Common myeloid progenitor, CD34-positive (primary cell): ENCODE data around the gene ME2.
A peak's percentile ranks its signal among the peaks of the same experiment; 100 is the strongest.
"Not testable (repeated sequence)": the region's sequence is repeated elsewhere in the genome, so short reads cannot be mapped to it uniquely, and the experiment has no call there.

Source experiments
- CTCF ChIA-PET: fragments of 350-600 bp; sonication (Branson Sonifier 250); formaldehyde crosslinking; loops from one replicate; lab custom pipeline; 2021; ENCODE audit warnings: antibody characterized with exemption; lab: Charles Lee
- POLR2A ChIA-PET: fragments of 350-600 bp; sonication (Branson Sonifier 250); formaldehyde crosslinking; loops from one replicate; lab custom pipeline; 2021; ENCODE audit warnings: antibody characterized with exemption; lab: Charles Lee
- DNase-seq, 3 donors: peaks; one replicate each; pipeline versions ENCODE4 v3.0.0 to v3.0.0-alpha.2; 2013
- H3K27ac ChIP-seq, 2 experiments: 1 replicate in 1 of 2; 2 replicates in 1 of 2; pipeline ENCODE4 v1.7.0; 2013; ENCODE audit warnings: inconsistent platforms in 2 of 2, low read length in 2 of 2, mild to moderate bottlenecking in 2 of 2, low read depth in 1 of 2, moderate library complexity in 1 of 2; ENCODE audit not compliant: severe bottlenecking in 2 of 2, insufficient read depth in 1 of 2, poor library complexity in 1 of 2
- H3K27me3 ChIP-seq, 5 experiments: replicated peaks in 2 of 5; 1 replicate in 3 of 5; 2 replicates in 2 of 5; pipeline versions ENCODE4 v1.6.1 to v1.7.0; 2013; ENCODE audit warnings: low read length in 4 of 5, mild to moderate bottlenecking in 2 of 5, moderate library complexity in 2 of 5, inconsistent platforms in 1 of 5; ENCODE audit not compliant: insufficient read depth in 5 of 5, control insufficient read depth in 4 of 5
- H3K36me3 ChIP-seq, 4 experiments: 1 replicate in 2 of 4; 2 replicates in 2 of 4; pipeline versions ENCODE4 v1.6.1 to v1.7.0; 2013; ENCODE audit warnings: low read length in 3 of 4, control low read depth in 1 of 4, mild to moderate bottlenecking in 1 of 4; ENCODE audit not compliant: control insufficient read depth in 4 of 4, insufficient read depth in 4 of 4
- H3K4me1 ChIP-seq, 4 experiments: 1 replicate in 3 of 4; 2 replicates in 1 of 4; pipeline versions ENCODE4 v1.6.1 to v1.7.1; 2013; ENCODE audit warnings: low read length in 3 of 4, mild to moderate bottlenecking in 3 of 4, control low read depth in 1 of 4, inconsistent platforms in 1 of 4, moderate library complexity in 1 of 4; ENCODE audit not compliant: control insufficient read depth in 4 of 4, insufficient read depth in 4 of 4; ENCODE audit errors: control extremely low read depth in 1 of 4
- H3K4me3 ChIP-seq, 7 experiments: 1 replicate in 4 of 7; 2 replicates in 3 of 7; pipeline versions ENCODE4 v1.5.1 to v1.7.0; 2013; ENCODE audit warnings: mild to moderate bottlenecking in 7 of 7, low read length in 6 of 7, moderate library complexity in 6 of 7, inconsistent platforms in 2 of 7, low read depth in 2 of 7, control low read depth in 1 of 7; ENCODE audit not compliant: insufficient read depth in 4 of 7, control insufficient read depth in 1 of 7; ENCODE audit errors: extremely low read depth in 1 of 7
- H3K9me3 ChIP-seq, 5 experiments: 1 replicate in 4 of 5; 2 replicates in 1 of 5; pipeline versions ENCODE4 v1.6.1 to v1.7.1; 2013; ENCODE audit warnings: low read length in 4 of 5, mild to moderate bottlenecking in 2 of 5, inconsistent platforms in 1 of 5, low read depth in 1 of 5, moderate library complexity in 1 of 5; ENCODE audit not compliant: control insufficient read depth in 4 of 5, insufficient read depth in 2 of 5; ENCODE audit errors: control extremely low read depth in 1 of 5
- WGBS: methylation state at CpG from one replicate; pipeline ENCODE4 v1.1.5; 2013; ENCODE audit not compliant: insufficient coverage; 5-methylcytosine and 5-hydroxymethylcytosine counted together

ME2 gene

GRCh38 chr18:50961974-50962373 is 83.1 kb downstream of the ME2 start:
- H3K9me3 ChIP-seq: peaks cover 6 to 32% (median 14%) of the 10 kb centered on the region in 5 experiments
- no peaks in the 10 kb centered on the region for H3K4me1 ChIP-seq
- WGBS: no CpG with 5 or more reads among the region's 1 CpG
- H3K27ac ChIP-seq: no peak overlapping the region
- DNase-seq: peak in 2 of 3 donors; percentile 67
- ChIA-PET POLR2A (no interaction called here), CTCF (interaction anchor here (0.7 kb wide), 1 partner anchor 12 kb away, joined by 3 read pairs; no protein-coding TSS in a partner anchor)
- no peak overlapping the region for H3K4me3 ChIP-seq
- H3K27me3 ChIP-seq: no peaks in the 10 kb centered on the region
- no peaks in the 10 kb centered on the region for H3K36me3 ChIP-seq

DNA sequence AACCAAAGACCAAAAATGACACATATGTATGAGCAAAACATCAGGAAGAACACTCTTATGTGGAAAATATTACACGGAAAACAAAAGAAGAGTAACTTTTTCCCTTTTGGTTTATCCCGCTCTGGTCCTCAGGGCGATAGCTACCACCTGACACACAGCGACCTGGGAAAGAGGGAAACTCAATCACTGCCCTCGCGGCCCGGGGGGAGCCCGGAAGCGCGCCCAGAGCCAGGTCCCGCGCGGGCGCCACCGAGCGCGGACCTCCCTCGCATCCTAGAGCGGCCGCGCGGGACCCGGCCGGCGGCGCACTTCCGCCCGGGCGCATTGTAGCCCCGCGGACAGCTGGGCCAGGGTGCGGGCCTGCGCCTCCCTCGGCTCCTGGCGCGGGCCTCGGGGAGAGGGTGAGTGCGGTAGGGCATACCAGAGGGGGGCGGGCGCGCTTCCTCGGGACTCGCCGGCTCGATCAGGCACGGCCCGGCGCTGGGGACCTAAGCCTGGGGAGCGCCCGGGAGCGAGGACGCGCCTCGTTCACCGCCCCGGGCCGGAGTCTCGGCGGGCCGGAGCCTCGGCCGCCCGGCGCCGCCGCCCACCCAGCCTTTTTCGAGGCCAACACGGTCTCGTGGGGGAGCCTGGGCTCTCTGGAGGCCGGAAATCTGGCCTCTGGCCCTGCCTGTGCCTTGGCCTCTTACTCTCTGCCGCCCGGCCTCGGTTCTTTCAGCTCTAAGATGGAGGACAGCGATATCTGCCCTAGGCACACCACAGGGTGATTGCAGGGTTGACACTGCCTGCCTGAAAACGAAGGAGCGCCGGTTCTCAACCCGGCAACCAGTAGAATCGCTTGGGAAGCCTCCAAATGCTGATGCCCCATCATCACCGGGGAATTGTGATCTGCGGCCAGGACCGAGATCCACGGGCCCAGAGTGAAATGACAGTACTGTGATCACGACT is 89.1 kb downstream of the ME2 start, which contains the start of gene ELAC1:
ELAC1 (plus strand) TSS at position 327 of the 948 bp plus-strand sequence. CDS start 6,365 bp downstream, outside the sequence.
- H3K9me3 ChIP-seq: peaks cover 0 to 12% (median 5%) of the 10 kb centered on the region in 5 experiments
- H3K4me3 ChIP-seq: peak within 1 kb of the TSS; percentile 65 to 94 (median 89)
- ChIA-PET CTCF (interaction anchor here (1.3 to 2.1 kb wide), 4 partner anchors 60 to 150 kb away, joined by 3 to 7 read pairs (median 4); no protein-coding TSS in a partner anchor), POLR2A (interaction anchor here (1.0 to 2.8 kb wide), 3 partner anchors 62 to 89 kb away, joined by 3 to 14 read pairs (median 4); partner anchors contain the start of genes ME2 and SMAD4)
- H3K27ac ChIP-seq: peak within 1 kb of the TSS; percentile 94 to 97
- H3K27me3 ChIP-seq: no peaks in the 10 kb centered on the region
- DNase-seq: peak; percentile 72 to 86 (median 81)
- WGBS: under 1% methylated on average over 69 of the region's 84 CpGs
- peaks cover 7 to 15% (median 11%) of the 10 kb centered on the region in 4 experiments for H3K4me1 ChIP-seq
- H3K36me3 ChIP-seq: no peaks in the 10 kb centered on the region

DNA sequence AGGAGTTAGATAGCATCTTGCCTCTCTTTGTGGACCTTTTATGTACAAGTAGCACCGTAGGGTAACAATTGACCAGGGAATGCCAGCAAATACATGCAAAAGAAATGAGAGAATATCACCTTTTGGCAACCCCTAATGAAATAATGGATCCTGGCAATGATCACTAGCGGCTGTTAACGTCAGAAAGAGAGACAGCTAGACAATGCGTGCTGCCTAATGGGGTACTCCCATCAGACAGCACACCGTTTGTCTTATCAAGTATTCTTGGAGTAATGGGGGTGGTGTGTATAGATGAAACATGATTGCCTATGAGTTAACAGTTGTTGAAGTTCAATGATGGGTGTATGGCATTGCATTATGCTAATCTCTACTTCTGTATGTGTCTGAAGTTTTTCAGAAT is 90.5 kb downstream of the ME2 start:
- H3K4me3 ChIP-seq: peak overlapping the region in 3 of 7 experiments; percentile 76 to 94 (median 94)
- WGBS: 100% methylated on average over 3 of the region's 5 CpGs
- POLR2A ChIA-PET: interaction anchor here (2.8 kb wide), 1 partner anchor 61 kb away, joined by 14 read pairs; the partner anchor contains the start of gene SMAD4

DNA sequence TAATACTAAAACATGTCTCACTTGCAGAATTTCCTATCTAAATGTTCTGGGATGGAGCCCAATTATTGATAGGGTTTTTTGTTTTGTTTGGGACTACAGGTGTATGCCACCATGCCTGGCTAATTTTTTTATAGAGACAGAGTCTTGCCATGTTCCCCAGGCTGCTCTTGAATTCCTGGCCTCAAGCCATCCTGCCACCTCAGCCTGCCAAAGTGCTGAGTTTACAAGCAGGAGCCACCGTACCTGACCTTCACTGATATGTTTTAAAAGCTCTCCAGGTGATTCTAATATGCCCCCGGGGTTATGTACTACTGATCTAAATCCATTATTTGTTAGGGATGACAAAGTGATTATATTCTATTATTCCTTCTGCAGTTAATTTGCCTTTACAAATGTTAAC is 91.1 kb downstream of the ME2 start:
- Histone ChIP-seq H3K27ac (no peak overlapping the region), H3K36me3 (peaks cover 0 to 8% (median 6%) of the 10 kb centered on the region in 4 experiments), H3K4me3 (no peak overlapping the region), H3K27me3 (no peaks in the 10 kb centered on the region), H3K4me1 (peaks cover 7 to 15% (median 11%) of the 10 kb centered on the region in 4 experiments), H3K9me3 (peaks cover 0 to 1% (median 0%) of the 10 kb centered on the region in 5 experiments)
- WGBS: no CpG with 5 or more reads among the region's 2 CpGs
- ChIA-PET CTCF (no interaction called here), POLR2A (no interaction called here)
- DNase-seq: no peak

More for the DNA sequence above, 90.5 kb downstream of the ME2 start:
- Histone ChIP-seq H3K27ac (no peak overlapping the region), H3K4me1 (peaks cover 7 to 15% (median 11%) of the 10 kb centered on the region in 4 experiments), H3K9me3 (peaks cover 0 to 3% (median 0%) of the 10 kb centered on the region in 5 experiments), H3K36me3 (peaks cover 0 to 2% (median 2%) of the 10 kb centered on the region in 4 experiments), H3K27me3 (no peaks in the 10 kb centered on the region)
- CTCF ChIA-PET: no interaction called here
- DNase-seq: no peak

DNA sequence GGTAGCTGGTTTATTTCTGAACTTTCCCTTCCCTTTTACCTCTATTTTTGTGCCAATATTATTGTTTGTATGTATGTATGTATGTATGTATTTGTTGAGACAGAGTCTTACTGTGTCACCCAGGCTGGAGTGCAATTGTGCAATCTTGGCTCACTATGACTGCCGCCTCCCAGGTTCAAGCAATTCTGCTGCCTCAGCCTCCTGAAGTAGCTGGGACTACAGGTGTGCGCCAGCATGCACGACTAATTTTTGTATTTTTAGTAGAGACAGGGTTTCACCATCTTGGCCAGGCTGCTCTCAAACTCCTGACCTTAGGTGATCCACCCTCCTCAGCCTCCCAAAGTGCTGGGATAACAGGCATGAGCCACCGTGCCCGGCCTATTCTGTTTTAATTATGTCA is 93.5 kb downstream of the ME2 start:
- peaks cover 7 to 14% (median 10%) of the 10 kb centered on the region in 4 experiments for H3K4me1 ChIP-seq
- POLR2A ChIA-PET, H3K4me3 ChIP-seq, DNase-seq, H3K27me3 ChIP-seq, H3K27ac ChIP-seq: not testable (repeated sequence)
- H3K36me3 ChIP-seq: peaks cover 15 to 32% (median 25%) of the 10 kb centered on the region in 4 experiments
- no CpG with 5 or more reads among the region's 5 CpGs for WGBS
- CTCF ChIA-PET: interaction anchor here (1.2 kb wide), 1 partner anchor 152 kb away, joined by 3 read pairs; no protein-coding TSS in a partner anchor
- peaks cover 0 to 15% (median 9%) of the 10 kb centered on the region in 5 experiments for H3K9me3 ChIP-seq

GRCh38 chr18:50973367-50974126 is 94.6 kb downstream of the ME2 start:
- Histone ChIP-seq H3K4me1 (peaks cover 3 to 9% (median 6%) of the 10 kb centered on the region in 4 experiments), H3K4me3 (no peak overlapping the region), H3K27me3 (no peaks in the 10 kb centered on the region), H3K9me3 (peaks cover 0 to 23% (median 13%) of the 10 kb centered on the region in 5 experiments), H3K27ac (no peak overlapping the region), H3K36me3 (peaks cover 20 to 43% (median 31%) of the 10 kb centered on the region in 4 experiments)
- WGBS: no CpG with 5 or more reads among the region's 4 CpGs
- no peak for DNase-seq
- ChIA-PET CTCF (interaction anchor here (1.2 to 1.3 kb wide), 2 partner anchors 12 to 153 kb away, joined by 3 read pairs; no protein-coding TSS in a partner anchor), POLR2A (no interaction called here)
